ENCODE data around the gene ITSN1.

Gene ITSN1

GRCh38 chr21:33640697-33641351 lies 1.5 kb upstream of the ITSN1 start:
- Histone ChIP-seq H3K36me3 (ENCODE audit: insufficient read depth, low read length) (no peaks in the 10 kb centered on the region), H3K79me2 (ENCODE audit: control insufficient read depth, insufficient read depth, low read length, unreplicated experiment) (peaks cover 73% of the 10 kb centered on the region), H3K4me1 (ENCODE audit: control insufficient read depth, insufficient read depth, low read length, unreplicated experiment) (peaks cover 15% of the 10 kb centered on the region), H3K27me3 (ENCODE audit: insufficient read depth, low read length) (no peaks in the 10 kb centered on the region), H3K27ac (ENCODE audit: low read depth, low read length) (peak overlapping the region; percentile 32), H2AFZ (ENCODE audit: low read length, unreplicated experiment) (peak overlapping the region; percentile 81), H3K4me3 (ENCODE audit: low read depth, low read length) (peak overlapping the region; percentile 81)

GRCh38 chr21:33641352-33642026 lies 812 bp upstream of the ITSN1 start, which contains the start of gene CRYZL1:
Gene CRYZL1 (minus strand): TSS chr21:33641741. CDS start chr21:33631551, 10,190 bp downstream.
- no peaks in the 10 kb centered on the region for H3K27me3 ChIP-seq (ENCODE audit: insufficient read depth, low read length)
- H2AFZ ChIP-seq (ENCODE audit: low read length, unreplicated experiment), result peak within 1 kb of the TSS; percentile 99
- peak within 1 kb of the TSS; percentile 81 for H3K4me3 ChIP-seq (ENCODE audit: low read depth, low read length)
- peaks cover 15% of the 10 kb centered on the region for H3K4me1 ChIP-seq (ENCODE audit: control insufficient read depth, insufficient read depth, low read length, unreplicated experiment)
- H3K27ac ChIP-seq (ENCODE audit: low read depth, low read length), result peak within 1 kb of the TSS; percentile 73
- no peaks in the 10 kb centered on the region for H3K36me3 ChIP-seq (ENCODE audit: insufficient read depth, low read length)
- peaks cover 78% of the 10 kb centered on the region for H3K79me2 ChIP-seq (ENCODE audit: control insufficient read depth, insufficient read depth, low read length, unreplicated experiment)

DNA sequence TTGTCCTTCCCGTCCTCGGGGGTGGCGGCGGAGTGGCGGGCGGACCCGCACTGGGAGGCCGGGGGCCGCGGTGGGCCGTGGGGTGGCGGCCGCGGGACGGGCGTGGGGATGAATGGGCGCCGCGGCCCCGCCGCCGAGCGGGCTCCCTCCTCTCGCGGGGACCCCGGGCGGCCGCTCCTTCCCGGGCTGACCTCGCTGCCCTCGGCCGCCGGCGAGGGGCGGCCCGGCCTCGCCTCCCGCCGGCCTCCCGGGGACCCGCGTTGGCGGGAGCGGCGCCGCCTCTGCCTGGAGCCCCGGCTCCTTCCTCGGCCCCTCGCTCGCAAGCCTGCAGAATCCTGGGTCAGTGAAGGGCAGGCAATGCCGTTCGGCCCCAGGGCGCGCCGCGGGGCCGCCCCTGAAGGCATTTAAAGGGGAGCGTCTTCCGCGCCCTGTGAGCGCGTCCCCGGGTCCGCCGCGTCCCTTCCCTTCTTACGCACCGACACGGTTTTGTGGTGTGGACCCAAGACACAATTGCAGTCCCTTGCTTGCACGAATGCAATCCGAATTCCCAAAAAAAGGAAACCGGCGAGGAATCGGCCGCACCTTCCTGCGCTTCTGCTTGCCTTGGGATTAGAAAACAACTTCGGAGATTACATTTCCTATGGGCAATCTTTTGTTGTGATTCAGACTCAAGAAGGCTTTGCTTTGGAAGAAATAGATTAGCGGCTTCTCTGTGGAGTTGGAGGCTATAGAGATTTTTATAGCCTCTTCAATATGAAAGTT lies 776 bp downstream of the ITSN1 start:
- Histone ChIP-seq H2AFZ (ENCODE audit: low read length, unreplicated experiment) (peak overlapping the region; percentile 35), H3K79me2 (ENCODE audit: control insufficient read depth, insufficient read depth, low read length, unreplicated experiment) (peaks cover 82% of the 10 kb centered on the region), H3K4me3 (ENCODE audit: low read depth, low read length) (peak overlapping the region; percentile 81), H3K27ac (ENCODE audit: low read depth, low read length) (peak overlapping the region; percentile 83), H3K4me1 (ENCODE audit: control insufficient read depth, insufficient read depth, low read length, unreplicated experiment) (peaks cover 15% of the 10 kb centered on the region), H3K27me3 (ENCODE audit: insufficient read depth, low read length) (no peaks in the 10 kb centered on the region), H3K36me3 (ENCODE audit: insufficient read depth, low read length) (no peaks in the 10 kb centered on the region)

DNA sequence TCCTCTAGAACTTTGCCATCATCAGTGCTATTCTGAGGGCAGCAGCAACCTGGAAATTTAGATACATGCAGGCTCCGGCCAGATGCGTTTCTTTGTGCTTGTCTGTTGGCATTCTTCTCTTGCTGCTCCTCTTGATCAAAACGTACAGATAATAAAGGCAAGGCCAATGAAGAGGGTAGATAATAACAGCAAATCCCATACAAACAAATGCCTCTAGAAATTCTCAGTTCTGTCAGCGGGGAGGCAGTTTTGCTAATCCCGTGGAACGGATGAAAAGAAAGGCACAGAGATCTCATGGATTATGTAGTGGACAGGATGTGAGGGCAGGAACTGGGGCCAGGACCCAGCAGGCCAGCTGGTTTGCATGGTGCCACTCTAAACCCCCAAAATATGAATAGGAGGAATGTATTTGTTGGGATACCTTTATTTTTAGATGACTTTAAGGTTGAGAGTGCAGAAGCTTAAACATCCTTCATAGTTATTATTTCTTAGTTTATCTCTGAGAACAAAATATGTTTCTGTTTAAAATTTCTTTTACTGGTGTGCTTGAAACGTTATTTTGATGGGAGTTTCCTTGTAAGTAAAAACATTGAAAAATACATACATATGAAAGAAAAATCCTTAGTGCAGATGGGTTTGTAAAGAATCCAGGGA lies 1.5 kb downstream of the ITSN1 start:
- peak overlapping the region; percentile 81 for H3K4me3 ChIP-seq (ENCODE audit: low read depth, low read length)
- H3K4me1 ChIP-seq (ENCODE audit: control insufficient read depth, insufficient read depth, low read length, unreplicated experiment), result peaks cover 15% of the 10 kb centered on the region
- H3K27ac ChIP-seq (ENCODE audit: low read depth, low read length), result peak overlapping the region; percentile 83
- no peaks in the 10 kb centered on the region for H3K27me3 ChIP-seq (ENCODE audit: insufficient read depth, low read length)
- H3K79me2 ChIP-seq (ENCODE audit: control insufficient read depth, insufficient read depth, low read length, unreplicated experiment), result peaks cover 83% of the 10 kb centered on the region
- H3K36me3 ChIP-seq (ENCODE audit: insufficient read depth, low read length), result no peaks in the 10 kb centered on the region
- peak overlapping the region; percentile 35 for H2AFZ ChIP-seq (ENCODE audit: low read length, unreplicated experiment)

DNA sequence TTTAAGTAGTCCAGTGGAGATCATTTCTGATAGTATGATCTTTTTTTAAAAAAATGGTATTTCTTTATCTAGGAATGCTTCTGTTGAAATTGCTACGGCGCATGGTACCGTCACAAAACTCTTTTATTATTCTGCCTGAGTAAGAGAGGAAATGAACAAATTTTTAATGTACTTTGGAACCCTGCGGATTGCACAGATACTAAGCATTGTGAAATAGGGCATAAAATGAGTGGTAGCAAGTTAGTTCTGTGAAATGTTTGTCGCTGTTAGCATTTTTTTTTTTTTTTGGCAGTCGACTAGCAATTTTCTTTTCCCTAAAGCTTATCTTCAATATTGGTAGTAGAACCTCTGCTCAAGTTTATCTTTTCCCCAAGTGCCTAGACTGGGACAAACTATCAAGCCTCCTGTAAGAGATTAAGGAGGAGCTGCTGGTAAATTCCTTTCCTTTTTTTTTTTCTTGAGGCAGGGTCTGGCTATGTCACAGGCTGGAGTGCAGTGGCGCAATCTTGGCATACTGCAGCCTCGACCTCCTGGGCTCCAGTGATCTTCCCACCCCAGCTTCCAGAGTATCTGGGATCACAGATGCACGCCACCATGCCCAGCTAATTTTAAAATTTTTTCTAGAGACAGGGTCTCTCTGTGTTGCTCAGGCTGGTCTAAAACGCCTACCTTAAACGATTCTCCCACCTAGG lies 2.2 kb downstream of the ITSN1 start:
- peaks cover 83% of the 10 kb centered on the region for H3K79me2 ChIP-seq (ENCODE audit: control insufficient read depth, insufficient read depth, low read length, unreplicated experiment)
- peak overlapping the region; percentile 81 for H3K4me3 ChIP-seq (ENCODE audit: low read depth, low read length)
- no peaks in the 10 kb centered on the region for H3K36me3 ChIP-seq (ENCODE audit: insufficient read depth, low read length)
- H3K27ac ChIP-seq (ENCODE audit: low read depth, low read length), result peak overlapping the region; percentile 83
- H2AFZ ChIP-seq (ENCODE audit: low read length, unreplicated experiment), result peak overlapping the region; percentile 53
- H3K27me3 ChIP-seq (ENCODE audit: insufficient read depth, low read length), result no peaks in the 10 kb centered on the region
- H3K4me1 ChIP-seq (ENCODE audit: control insufficient read depth, insufficient read depth, low read length, unreplicated experiment), result peaks cover 15% of the 10 kb centered on the region

- peaks cover 9% of the 10 kb centered on the region for H3K4me1 ChIP-seq (ENCODE audit: control insufficient read depth, insufficient read depth, low read length, unreplicated experiment)
- H3K79me2 ChIP-seq (ENCODE audit: control insufficient read depth, insufficient read depth, low read length, unreplicated experiment), result peaks cover 88% of the 10 kb centered on the region
- H3K27ac ChIP-seq (ENCODE audit: low read depth, low read length), result peak overlapping the region; percentile 83; the same call in 1 of the 2 replicates
- no peaks in the 10 kb centered on the region for H3K27me3 ChIP-seq (ENCODE audit: insufficient read depth, low read length)
- no peaks in the 10 kb centered on the region for H3K36me3 ChIP-seq (ENCODE audit: insufficient read depth, low read length)
- H3K4me3 ChIP-seq (ENCODE audit: low read depth, low read length), result no peak overlapping the region
- H2AFZ ChIP-seq (ENCODE audit: low read length, unreplicated experiment), result no peak overlapping the region
Observed at GRCh38 chr21:33645730-33646129, 3.4 kb downstream of the ITSN1 start.

- Histone ChIP-seq H3K4me3 (ENCODE audit: low read depth, low read length) (no peak overlapping the region), H3K27ac (ENCODE audit: low read depth, low read length) (no peak overlapping the region), H3K36me3 (ENCODE audit: insufficient read depth, low read length) (no peaks in the 10 kb centered on the region), H3K79me2 (ENCODE audit: control insufficient read depth, insufficient read depth, low read length, unreplicated experiment) (peaks cover 98% of the 10 kb centered on the region), H2AFZ (ENCODE audit: low read length, unreplicated experiment) (no peak overlapping the region), H3K27me3 (ENCODE audit: insufficient read depth, low read length) (no peaks in the 10 kb centered on the region), H3K4me1 (ENCODE audit: control insufficient read depth, insufficient read depth, low read length, unreplicated experiment) (peaks cover 11% of the 10 kb centered on the region)
Observed at GRCh38 chr21:33647587-33647986, 5.3 kb downstream of the ITSN1 start.

GRCh38 chr21:33648555-33648954 lies 6.3 kb downstream of the ITSN1 start:
- Histone ChIP-seq H3K27me3 (ENCODE audit: insufficient read depth, low read length) (no peaks in the 10 kb centered on the region), H2AFZ (ENCODE audit: low read length, unreplicated experiment) (no peak overlapping the region), H3K4me1 (ENCODE audit: control insufficient read depth, insufficient read depth, low read length, unreplicated experiment) (peaks cover 11% of the 10 kb centered on the region), H3K27ac (ENCODE audit: low read depth, low read length) (no peak overlapping the region), H3K79me2 (ENCODE audit: control insufficient read depth, insufficient read depth, low read length, unreplicated experiment) (peaks cover 95% of the 10 kb centered on the region), H3K4me3 (ENCODE audit: low read depth, low read length) (no peak overlapping the region), H3K36me3 (ENCODE audit: insufficient read depth, low read length) (no peaks in the 10 kb centered on the region)

- no peak overlapping the region for H3K27ac ChIP-seq (ENCODE audit: low read depth, low read length)
- H3K4me3 ChIP-seq (ENCODE audit: low read depth, low read length), result no peak overlapping the region
- H3K27me3 ChIP-seq (ENCODE audit: insufficient read depth, low read length), result no peaks in the 10 kb centered on the region
- H3K79me2 ChIP-seq (ENCODE audit: control insufficient read depth, insufficient read depth, low read length, unreplicated experiment), result peaks cover 95% of the 10 kb centered on the region
- H3K4me1 ChIP-seq (ENCODE audit: control insufficient read depth, insufficient read depth, low read length, unreplicated experiment), result peaks cover 16% of the 10 kb centered on the region
- no peak overlapping the region for H2AFZ ChIP-seq (ENCODE audit: low read length, unreplicated experiment)
- no peaks in the 10 kb centered on the region for H3K36me3 ChIP-seq (ENCODE audit: insufficient read depth, low read length)
Observed at GRCh38 chr21:33650230-33650629, 7.9 kb downstream of the ITSN1 start.
